Measurements from ENCODE around the gene IRF6.

Gene IRF6

GRCh38 chr1:209805875-209806760 is at the start of gene IRF6:
TSS of gene IRF6 (minus strand) at chr1:209806142. CDS start at chr1:209801413, 4,729 bp downstream.
- DNase-seq (ENCODE audit: low spot score): peak; percentile 85

DNA sequence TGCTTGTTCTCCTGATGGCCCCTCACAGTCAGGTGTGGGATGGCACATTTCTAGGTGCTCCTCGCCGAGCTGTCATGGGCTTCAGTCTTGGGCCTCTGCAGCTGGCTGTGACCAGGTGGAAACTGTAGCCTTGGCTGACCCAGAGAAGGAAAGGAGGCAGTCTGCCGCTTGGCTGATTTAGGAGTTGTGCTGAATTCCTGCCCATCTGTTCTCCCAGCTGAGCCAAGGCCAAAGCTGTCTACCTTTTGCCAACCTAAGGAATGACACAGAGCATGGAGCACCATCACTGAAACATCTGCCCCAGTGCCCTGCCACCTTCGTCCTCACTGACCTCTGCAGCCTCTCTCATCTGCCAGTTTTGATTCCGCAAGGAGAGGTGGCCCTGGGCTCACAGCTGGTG is 49.7 kb upstream of the IRF6 start:
- DNase-seq (ENCODE audit: low spot score): no peak

DNA sequence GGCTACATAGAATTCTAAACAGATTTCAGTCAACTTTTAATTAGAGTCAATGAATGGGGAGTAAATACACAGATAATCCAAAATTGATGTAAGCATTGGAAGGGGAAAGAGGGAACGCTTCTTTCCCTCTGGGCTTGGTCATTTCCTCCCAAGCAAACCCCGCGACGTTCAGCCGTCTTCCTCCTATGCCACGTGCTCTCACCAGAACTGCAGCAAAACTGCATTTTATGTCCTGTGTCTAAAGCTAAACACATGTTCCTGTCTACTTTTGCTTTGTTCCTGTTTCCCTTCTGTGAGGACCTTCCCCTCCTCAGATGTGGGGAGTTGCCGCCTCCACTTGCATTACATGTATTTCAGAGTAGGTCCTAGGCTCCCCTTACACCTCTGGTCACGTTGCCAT is 49.1 kb upstream of the IRF6 start:
- DNase-seq (ENCODE audit: low spot score): no peak

GRCh38 chr1:209854196-209854595 is 48.3 kb upstream of the IRF6 start:
- DNase-seq (ENCODE audit: low spot score): no peak

DNA sequence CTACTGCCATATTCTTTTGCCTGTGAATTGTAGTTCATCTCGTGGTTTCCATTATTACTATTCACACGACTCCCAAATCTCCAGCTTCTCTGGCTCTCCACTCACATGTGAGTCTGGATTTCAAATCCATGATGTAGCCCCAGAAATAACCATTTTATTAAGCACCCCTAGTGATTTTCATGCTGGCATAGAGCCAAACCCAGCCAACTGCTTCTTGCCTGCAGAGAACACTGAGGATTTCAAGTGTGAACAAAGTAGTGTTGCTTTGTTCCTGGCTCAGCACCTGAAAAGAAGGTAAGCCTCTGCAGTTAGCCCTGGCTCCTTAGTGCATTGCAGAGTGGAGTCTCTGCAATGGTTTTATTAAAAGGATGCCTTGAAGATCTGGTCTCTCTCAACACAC is 47.7 kb upstream of the IRF6 start:
- no peak for DNase-seq (ENCODE audit: low spot score)

- peak; percentile 65 for DNase-seq (ENCODE audit: low spot score)
These were observed 44.5 kb upstream of the IRF6 start for GRCh38 chr1:209850342-209850979.

GRCh38 chr1:209849388-209849787 is 43.4 kb upstream of the IRF6 start:
- DNase-seq (ENCODE audit: low spot score): no peak

- DNase-seq (ENCODE audit: low spot score): no peak
These were observed 39.4 kb upstream of the IRF6 start for GRCh38 chr1:209845408-209845725.

GRCh38 chr1:209844695-209845407 is 38.9 kb upstream of the IRF6 start:
- no peak for DNase-seq (ENCODE audit: low spot score)

- no peak for DNase-seq (ENCODE audit: low spot score)
These were observed 34.7 kb upstream of the IRF6 start for GRCh38 chr1:209840611-209841010.

DNA sequence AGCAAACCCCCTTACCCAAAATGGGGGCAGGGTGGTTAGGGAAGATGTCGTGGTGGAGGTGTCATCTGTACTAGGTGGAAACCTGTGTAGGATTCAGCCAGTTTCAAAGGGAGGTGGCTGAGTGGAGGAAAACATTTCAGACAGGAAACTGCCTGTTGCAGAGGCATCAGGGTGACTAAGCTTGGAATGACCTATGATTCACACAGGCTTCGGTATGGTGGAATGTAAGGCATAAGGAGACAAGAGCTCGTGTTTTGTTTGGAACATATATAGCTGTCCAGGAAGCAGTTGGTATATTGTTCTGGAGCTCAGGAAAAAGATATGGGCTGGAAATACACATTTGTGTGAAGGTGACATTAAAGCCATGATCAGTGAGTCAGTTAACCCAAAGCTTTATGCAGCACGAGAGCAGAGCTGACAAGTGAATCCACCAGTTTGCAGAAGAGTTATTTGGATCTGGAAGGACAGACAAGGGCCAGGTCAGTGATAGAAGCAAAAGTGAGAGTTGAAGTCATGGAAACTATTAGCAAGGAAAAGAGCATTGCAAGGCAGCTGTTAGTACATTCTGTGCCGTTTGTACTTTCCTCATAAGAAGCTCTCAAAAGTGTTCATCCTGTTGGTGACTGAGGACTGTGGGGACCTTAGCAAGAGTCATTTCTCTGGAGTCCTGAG is 34.1 kb upstream of the IRF6 start:
- peak; percentile 91 for DNase-seq (ENCODE audit: low spot score)

- DNase-seq (ENCODE audit: low spot score): no peak
These were observed 32.6 kb upstream of the IRF6 start for GRCh38 chr1:209838537-209838936.

DNA sequence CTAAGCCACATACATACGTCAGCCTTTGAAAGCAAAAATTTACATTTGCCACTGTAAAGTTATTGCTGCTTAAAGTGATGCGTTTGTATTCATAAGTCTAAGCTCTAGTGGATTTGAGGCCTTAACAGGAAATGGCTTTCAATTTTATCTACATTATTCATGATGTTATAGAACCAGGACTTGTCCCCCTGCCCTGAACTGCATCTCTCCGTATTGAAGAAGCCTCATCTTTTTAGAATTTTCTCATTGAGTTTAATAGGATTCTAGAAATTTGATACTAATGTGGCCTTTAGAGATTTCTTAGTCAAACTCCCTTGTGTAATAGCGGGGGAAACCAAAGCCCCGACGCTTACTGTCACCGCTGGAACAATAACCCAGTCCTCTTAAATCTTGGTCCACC is 31.7 kb upstream of the IRF6 start:
- no peak for DNase-seq (ENCODE audit: low spot score)

DNA sequence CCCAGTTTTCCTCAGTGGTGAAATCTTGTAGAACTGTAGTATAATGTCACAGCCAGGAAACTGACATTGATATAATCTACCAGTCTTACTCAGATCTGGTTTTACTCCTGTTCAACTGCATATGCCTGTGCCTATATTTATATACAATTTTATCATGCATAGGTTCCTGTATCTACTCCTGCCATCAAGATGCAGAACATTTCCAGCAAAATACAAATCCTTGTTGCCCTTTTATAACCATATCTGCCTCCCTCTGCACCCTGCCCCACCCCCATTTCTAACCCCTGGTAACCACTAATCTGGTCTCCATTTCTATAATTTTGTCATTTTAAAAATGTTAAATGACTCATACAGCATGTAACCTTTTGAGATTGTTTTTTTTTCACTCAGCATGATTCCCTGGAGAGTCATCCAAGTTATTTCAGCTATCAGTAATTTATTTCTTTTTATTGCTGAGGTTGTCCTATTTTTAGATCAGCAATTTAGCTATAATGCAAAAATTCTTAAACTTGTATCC is 29.9 kb upstream of the IRF6 start:
- no peak for DNase-seq (ENCODE audit: low spot score)

DNA sequence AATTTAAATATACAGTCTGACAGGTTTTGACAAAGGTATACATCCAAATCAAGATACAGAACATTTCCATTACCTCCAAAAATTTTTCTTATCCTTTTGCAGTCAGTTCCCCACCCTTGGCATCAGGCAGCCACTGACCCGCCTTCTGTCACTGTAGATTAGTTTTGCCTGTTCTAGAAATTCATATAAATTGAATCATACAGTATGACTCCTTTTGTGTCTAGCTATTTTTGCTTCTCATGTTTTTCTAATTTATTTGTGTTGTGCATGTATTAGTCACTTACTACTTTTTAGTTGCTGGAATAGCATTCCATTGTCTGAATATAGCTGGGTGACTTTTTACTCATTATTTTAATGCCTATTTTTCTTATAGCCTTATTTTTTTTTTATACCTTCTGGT is 25.7 kb upstream of the IRF6 start:
- DNase-seq (ENCODE audit: low spot score): peak; percentile 32

DNA sequence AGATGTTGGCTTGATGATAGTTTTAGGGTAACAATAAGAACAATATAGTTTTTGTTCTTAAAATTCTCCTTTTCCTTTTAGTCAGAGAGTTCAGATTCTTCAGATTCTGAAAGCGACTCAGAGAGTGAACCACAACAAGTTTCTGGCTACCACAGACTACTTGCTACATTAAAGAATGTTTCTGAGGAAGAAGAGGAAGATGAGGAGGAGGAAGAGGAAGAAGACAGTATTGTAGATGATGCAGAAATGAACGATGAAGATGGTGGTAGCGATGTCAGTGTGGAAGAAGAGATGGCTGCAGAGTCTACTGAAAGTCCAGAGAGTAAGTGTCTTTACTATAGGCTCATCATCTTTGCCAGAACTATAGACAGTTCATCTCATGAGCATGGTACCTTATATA is 24.8 kb upstream of the IRF6 start:
- DNase-seq (ENCODE audit: low spot score): no peak

DNA sequence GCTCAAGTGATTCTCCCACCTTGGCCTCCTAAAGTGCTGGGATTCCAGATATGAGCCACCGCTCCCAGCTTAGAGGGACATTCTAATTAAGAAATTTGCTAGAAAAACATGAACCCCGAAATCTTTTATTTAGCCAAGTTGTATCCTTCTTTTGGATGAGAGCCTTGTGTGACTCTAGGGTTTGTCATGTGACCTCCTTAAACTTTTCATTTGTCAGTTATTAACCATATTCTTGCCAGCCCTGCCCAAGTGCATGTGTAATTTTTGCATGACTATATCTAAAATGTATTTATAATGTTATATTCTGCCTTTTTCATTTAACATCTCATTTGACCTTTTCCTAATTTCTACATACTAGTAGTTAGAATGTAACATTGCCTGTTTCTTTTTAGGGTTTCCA is 23.8 kb upstream of the IRF6 start:
- no peak for DNase-seq (ENCODE audit: low spot score)

DNA sequence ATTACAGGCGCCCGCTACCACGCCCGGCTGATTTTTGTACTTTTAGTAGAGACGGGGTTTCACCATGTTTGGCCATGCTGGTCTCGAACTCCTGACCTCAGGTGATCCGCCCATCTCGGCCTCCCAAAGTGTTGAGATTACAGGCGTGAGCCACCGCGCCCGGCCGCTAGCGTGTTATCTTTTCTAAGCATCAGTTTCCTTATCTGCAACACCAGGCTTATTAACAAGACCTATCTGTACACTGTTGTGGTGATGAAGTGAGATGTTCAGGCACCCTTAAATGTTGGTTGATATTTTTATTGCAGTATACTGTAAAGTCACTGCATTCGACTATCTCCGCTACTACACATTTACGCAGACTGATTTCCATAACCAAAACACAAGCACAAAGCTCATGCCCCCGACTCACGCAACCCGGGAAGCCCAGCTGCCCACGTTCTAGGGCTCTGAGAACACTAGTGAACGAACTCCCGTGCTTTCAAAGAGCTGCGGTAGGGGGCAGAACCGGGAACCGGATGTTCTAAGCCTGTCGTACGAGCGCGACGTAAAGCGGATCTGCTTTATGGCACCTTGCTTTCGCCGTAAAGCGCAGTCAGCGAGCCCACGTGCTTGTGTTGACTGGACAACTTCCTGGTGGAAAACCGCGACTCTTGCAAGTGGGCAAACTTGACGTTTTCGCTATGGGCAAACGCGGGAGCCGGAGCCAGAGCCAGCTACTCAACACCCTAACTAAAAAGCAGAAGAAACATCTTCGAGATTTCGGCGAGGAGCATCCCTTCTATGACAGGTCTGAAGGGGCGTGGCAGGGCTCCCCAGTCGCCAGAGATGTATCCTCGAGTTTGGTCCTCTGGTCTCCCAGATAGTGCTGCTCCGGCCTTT is 21.7 kb upstream of the IRF6 start, which contains the start of gene UTP25:
Gene UTP25, plus strand, starts transcription at position 589 of the 879 bp plus-strand sequence. Its CDS starts 92 bp downstream, at position 681.
- DNase-seq (ENCODE audit: low spot score): peak; percentile 92

DNA sequence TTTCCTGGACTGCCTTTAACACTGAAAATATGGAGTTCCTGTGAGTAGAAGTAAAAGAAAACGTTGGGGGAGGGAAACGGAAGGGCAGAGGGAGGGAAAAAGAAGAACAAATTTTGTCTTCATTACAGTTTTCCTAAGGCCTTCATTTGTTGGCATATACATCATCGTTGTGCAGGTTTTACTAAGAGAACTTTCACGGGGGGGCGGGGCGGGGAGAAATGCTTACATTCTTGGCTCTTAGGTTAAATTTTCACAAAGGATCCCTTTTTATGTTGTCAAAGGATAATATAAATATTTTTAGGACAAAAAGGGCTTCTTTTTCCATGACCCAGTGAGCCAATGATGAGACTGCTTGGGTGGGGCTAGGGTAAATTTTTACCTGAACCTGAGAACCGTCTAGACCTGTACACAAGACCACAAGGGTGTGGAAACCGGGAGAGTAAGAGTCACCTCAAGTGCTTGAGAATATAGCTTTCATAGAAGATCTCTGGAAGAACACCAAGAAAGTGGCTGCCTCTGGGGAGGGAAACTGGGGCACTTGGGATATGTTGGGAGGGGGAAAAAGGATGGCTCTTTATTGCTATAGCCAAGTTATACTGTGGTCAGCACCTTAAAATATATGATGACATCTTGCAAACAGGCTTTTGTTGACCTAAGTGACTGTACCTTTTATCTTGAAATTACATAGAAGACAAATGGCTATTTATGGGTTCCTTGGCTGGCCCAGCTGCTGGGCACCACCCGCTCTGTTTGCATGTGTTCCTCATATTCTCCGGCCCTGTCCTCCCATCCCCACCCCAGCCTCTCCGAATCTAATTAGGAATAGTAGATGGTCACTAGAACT is 19.9 kb upstream of the IRF6 start:
- no peak for DNase-seq (ENCODE audit: low spot score)

All from AG20443 (cell line).